GM12872 (cell line): ENCODE results near the gene MSRB3.

Experiments
- CTCF ChIP-seq: IDR thresholded peaks from 3 replicates; pipeline ENCODE4 v1.5.1; 2011; ENCODE audit warnings: low read depth, mild to moderate bottlenecking, low read length, moderate library complexity; ENCODE audit not compliant: insufficient read depth

The MSRB3 gene

GRCh38 chr12:65466911-65467310, 188.4 kb downstream of the MSRB3 start:
- no peak for TF ChIP-seq CTCF

- no peak for TF ChIP-seq CTCF
Observed at GRCh38 chr12:65470256-65470655, 191.8 kb downstream of the MSRB3 start.

GRCh38 chr12:65472079-65472478, 193.6 kb downstream of the MSRB3 start:
- no peak for TF ChIP-seq CTCF

GRCh38 chr12:65474831-65475230, 196.3 kb downstream of the MSRB3 start:
- TF ChIP-seq CTCF = no peak

GRCh38 chr12:65477721-65478120, 199.2 kb downstream of the MSRB3 start:
- TF ChIP-seq CTCF = no peak

GRCh38 chr12:65488197-65488596, 209.7 kb downstream of the MSRB3 start:
- no peak for TF ChIP-seq CTCF

GRCh38 chr12:65490250-65490649, 211.8 kb downstream of the MSRB3 start:
- TF ChIP-seq CTCF = no peak
